GM21576 (cell line): ENCODE data around the gene CAPN7.
A peak's percentile ranks its signal among the peaks of the same experiment; 100 is the strongest.

ENCODE experiments used
- ATAC-seq: cut with Tn5 transposase; IDR thresholded peaks from one replicate; pipeline ENCODE4 v1.9.1; 2021; ENCODE audit warnings: mild to moderate bottlenecking, moderate library complexity; ENCODE audit not compliant: unreplicated experiment

CAPN7 gene

GRCh38 chr3:15198686-15199085, 7.4 kb upstream of the CAPN7 start:
- no peak for ATAC-seq

- ATAC-seq: no peak
Measured at GRCh38 chr3:15199493-15200105, 6.4 kb upstream of the CAPN7 start.

GRCh38 chr3:15204005-15204404, 2.0 kb upstream of the CAPN7 start:
- no peak for ATAC-seq

DNA sequence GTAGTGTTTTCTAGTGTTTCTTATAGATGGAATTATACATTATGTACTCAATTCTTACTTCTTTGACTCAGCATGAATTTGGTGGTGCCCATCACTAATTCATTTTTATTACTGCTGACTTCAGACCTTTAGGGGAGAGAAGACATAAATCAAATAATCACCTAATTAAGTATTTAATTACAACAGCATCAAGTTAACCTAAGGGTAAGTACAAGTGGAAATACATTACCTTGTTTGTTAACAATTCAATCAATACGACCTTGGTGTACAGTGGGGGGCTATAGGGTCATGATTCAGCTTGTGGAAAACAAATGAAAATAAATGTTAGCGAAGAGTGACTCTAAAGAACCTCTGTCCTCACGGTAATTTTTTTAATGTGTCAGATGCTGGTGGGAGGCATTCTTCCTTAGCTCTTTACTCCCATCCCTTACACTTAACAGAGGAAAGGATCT, 538 bp upstream of the CAPN7 start:
- ATAC-seq: no peak

DNA sequence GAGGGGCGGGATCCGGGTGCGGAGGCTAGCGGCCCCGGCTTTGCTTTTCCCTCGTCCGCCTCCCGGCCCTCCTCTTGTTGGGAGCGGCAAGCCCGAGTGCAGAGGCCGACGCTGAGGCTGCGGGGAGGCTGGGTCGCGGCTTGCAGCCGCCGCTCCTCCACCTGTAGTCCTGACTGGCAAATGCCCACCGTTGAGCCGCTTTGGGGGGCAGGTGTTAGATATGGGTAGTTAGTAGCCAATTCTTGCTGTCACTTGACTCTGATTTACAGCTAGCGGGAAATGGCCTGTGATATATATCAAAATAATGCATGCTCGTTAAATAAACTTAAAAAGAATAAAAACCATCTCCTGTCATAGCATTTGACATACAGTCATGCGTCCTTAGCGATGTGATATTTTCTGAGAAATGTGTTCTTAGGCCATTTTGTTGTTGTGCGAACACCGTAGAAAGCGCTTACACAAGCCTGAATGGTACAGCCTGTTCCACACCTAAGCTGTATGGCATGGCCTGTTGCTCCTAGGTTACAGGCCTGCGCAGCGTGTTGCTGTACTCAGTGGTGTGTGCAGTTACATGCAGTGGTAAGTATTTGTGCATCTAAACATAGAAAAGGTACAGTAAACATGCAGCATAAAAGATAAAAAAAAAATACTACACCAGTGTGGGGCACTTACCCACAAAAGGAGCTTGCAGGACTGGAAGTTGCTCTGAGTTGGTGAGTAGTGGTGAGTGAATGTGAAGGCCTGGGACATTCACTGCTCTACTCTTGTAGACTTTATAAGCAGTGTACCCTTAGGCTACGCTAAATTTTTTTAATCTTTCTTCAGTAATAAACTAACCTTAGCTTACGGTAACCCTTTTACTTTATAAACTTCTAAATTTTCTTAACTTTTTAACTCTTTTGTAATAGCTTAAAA, 873 bp downstream of the CAPN7 start:
- peak; percentile 36 for ATAC-seq

GRCh38 chr3:15207836-15208504, 1.9 kb downstream of the CAPN7 start:
- ATAC-seq: no peak

DNA sequence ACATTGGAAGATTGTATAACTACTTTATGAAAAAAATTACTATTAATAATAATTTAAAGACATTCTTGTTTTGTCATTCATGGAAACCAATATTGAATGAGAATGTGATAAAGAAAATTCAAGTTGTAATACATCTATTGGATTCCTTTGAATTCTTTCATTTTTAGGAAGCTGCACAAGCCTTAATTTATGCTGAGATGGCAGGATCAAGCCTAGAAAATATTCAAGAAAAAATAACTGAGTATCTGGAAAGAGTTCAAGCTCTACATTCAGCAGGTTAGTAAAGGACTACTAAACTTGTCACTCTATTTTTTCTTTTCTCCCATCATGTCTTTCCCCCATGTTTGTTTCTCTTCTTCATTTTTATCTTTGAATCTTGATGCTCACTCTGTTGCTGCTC, 5.9 kb downstream of the CAPN7 start:
- ATAC-seq: no peak

DNA sequence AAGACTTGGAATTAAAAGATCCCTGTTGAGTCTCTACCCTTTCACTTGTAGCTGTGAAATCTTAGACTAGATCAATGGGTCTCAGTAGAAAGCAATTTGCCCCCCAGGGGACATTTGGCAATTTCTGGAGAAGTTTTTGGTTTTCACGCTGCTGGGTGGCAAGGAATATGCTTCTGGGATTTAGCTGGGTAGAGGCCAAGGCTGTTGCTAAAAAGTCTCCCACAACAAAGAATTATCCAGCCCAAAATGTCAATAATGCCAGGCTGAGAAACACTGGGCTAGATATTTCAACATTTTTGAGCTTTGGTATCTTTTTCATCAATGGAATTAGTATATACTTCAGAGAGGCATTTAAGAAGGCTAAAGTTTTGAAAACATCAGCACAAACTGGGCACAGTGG, 8.7 kb downstream of the CAPN7 start:
- ATAC-seq: no peak

GRCh38 chr3:15215996-15216395, 9.9 kb downstream of the CAPN7 start:
- ATAC-seq: no peak

- ATAC-seq: no peak
Measured at GRCh38 chr3:15216501-15216900, 10.5 kb downstream of the CAPN7 start.

- ATAC-seq: no peak
Measured at GRCh38 chr3:15217011-15217671, 11.1 kb downstream of the CAPN7 start.

GRCh38 chr3:15217841-15218267, 11.8 kb downstream of the CAPN7 start:
- ATAC-seq: no peak

GRCh38 chr3:15218689-15219088, 12.6 kb downstream of the CAPN7 start:
- no peak for ATAC-seq

GRCh38 chr3:15220056-15220455, 14.0 kb downstream of the CAPN7 start:
- no peak for ATAC-seq

GRCh38 chr3:15220661-15221060, 14.6 kb downstream of the CAPN7 start:
- ATAC-seq: no peak

DNA sequence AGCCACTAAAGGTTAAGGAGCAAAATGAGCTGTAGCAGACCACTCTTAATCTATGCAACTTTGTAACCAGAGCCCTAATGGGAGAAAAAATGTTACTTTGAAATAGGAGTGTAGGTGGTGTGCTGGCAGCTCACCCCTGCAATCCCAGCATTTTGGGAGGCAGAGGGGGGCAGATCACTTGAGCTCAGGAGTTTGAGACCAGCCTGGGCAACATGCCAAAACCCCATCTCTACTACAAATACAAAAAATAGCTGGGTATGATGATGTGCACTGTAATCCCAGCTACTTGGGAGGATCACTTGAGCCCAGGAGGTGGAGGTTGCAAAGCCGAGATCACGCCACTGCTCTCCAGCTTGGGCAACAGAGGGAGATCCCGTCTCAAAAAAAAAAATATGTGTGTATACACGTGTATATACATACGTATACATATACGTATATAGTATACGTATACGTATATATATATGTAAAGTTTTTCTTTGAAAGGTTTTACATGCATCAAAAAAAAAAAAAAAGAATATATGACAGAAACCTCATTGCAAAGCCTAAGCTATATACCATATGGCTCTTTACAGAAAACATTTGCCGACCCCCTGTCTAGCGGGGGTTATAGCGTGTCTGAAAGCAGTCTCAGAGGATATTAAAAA, 15.7 kb downstream of the CAPN7 start:
- ATAC-seq: no peak

- ATAC-seq: no peak
Measured at GRCh38 chr3:15223685-15224572, 17.9 kb downstream of the CAPN7 start.

- no peak for ATAC-seq
Measured at GRCh38 chr3:15228147-15228546, 22.1 kb downstream of the CAPN7 start.

GRCh38 chr3:15229262-15229661, 23.2 kb downstream of the CAPN7 start:
- ATAC-seq: no peak

DNA sequence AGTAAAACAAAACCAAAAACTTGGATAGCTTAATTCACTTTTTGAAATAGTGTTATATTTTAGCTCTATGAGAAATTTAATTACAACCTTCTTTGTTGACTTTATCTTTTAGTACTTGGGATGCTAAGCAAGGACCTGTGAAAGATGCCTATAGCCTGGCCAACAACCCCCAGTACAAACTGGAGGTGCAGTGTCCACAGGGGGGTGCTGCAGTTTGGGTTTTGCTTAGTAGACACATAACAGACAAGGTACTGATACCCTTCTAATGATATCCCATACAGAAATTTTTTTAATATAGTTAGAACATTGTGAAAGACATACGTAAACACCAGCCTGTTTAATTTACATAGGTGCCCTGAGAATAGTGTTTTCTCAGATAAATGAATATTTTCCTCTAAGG, 35.3 kb downstream of the CAPN7 start:
- no peak for ATAC-seq
